Measurements from ENCODE around the gene ERF. TPM values are rescaled to one million over a fixed set of nuclear protein-coding genes. Genes with fewer than 3 reads are reported as not detected.

ERF gene
- total and polyA plus RNA-seq, 2 of the 4 experiments (the other 2 are of a cell fraction) = 5.2 to 32.4 TPM

DNA sequence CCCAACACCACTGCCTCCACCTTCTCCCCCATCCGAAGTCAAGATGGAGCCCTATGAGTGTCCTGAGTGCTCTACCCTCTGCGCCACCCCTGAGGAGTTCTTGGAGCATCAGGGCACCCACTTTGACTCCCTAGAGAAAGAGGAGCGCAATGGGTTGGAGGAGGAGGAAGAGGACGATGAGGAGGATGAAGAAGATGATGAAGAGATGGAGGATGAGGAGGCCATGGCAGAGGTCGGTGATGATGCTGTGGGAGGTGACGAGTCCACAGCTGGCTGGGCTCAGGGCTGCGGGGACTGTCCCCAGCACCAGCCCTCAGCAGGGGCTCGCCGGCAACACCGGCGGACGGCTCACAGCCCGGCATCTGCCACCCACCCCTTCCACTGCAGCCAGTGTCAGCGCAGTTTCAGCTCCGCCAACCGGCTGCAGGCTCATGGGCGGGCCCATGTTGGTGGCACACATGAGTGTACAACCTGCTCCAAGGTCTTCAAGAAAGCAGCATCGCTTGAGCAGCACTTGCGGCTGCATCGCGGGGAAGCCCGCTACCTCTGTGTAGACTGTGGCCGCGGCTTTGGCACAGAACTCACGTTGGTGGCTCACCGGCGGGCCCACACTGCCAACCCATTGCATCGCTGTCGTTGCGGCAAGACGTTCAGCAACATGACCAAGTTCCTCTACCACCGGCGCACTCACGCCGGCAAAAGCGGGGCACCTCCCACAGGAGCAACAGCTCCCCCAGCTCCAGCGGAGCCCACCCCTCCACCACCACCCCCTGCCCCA is 29.8 kb downstream of the ERF start:
- dilution Hi-C loops (cut with HindIII; ENCODE audit: low sequenced_read_pairs, unreplicated experiment) = no loop called here

More for the DNA sequence above, 29.8 kb downstream of the ERF start:
- H2AFZ ChIP-seq (replicated peaks; ENCODE audit: low read length, poor library complexity) = no peak overlapping the region
- peaks cover 14% of the 10 kb centered on the region for H3K9me1 ChIP-seq (ENCODE audit: insufficient read depth, low read length)
- no peak overlapping the region for H3K27ac ChIP-seq (ENCODE audit: insufficient read depth, low read length)
- H4K20me1 ChIP-seq (ENCODE audit: insufficient read depth, low read length) = peaks cover 62% of the 10 kb centered on the region
- no peak overlapping the region for H3K4me3 ChIP-seq (ENCODE audit: insufficient read depth, low read depth, low read length)
- H3K4ac ChIP-seq (ENCODE audit: low read depth, low read length) = no peak overlapping the region
- peaks cover 23 to 86% of the 10 kb centered on the region in 2 experiments for H3K79me1 ChIP-seq (ENCODE audit: low read depth in 1 of 2, low read length in 2 of 2)
- DNase-seq (no peak), ATAC-seq (ENCODE audit: low read depth) (no peak)
- H3K4me1 ChIP-seq (ENCODE audit: control insufficient read depth, insufficient read depth, low read length) = no peaks in the 10 kb centered on the region
- POLR2A ChIA-PET (ENCODE audit: unreplicated experiment) = no interaction called here
- no peak overlapping the region for H3K4me2 ChIP-seq (ENCODE audit: low read depth, low read length)
- no TSS peak for BruUV-seq (replicated peaks)
- H4K5ac ChIP-seq (ENCODE audit: low read depth, low read length) = no peak overlapping the region
- no peak overlapping the region for H3K9ac ChIP-seq (ENCODE audit: low read depth, low read length)
- intact Hi-C loops (cut with micrococcal nuclease) (no loop called here), in situ Hi-C loops (cut with MboI; ENCODE audit: low sequenced_read_pairs) (no loop called here)
- no peak overlapping the region for H2BK20ac ChIP-seq (ENCODE audit: low read depth, low read length)
- H2AK5ac ChIP-seq (ENCODE audit: low read depth, low read length) = no peak overlapping the region
- no peak for TF ChIP-seq NFE2L2 (IDR thresholded peaks at IDR 0.05; ENCODE audit: low read depth, low read length)
- TF ChIP-seq FOS (IDR thresholded peaks at IDR 0.05; ENCODE audit: low read depth, low read length) = no peak
- no peak for TF ChIP-seq CHD1 (IDR thresholded peaks at IDR 0.05; ENCODE audit: low read depth, low read length)
- TF ChIP-seq, protein P1, sequence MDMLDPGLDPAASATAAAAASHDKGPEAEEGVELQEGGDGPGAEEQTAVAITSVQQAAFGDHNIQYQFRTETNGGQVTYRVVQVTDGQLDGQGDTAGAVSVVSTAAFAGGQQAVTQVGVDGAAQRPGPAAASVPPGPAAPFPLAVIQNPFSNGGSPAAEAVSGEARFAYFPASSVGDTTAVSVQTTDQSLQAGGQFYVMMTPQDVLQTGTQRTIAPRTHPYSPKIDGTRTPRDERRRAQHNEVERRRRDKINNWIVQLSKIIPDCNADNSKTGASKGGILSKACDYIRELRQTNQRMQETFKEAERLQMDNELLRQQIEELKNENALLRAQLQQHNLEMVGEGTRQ (IDR thresholded peaks at IDR 0.05; ENCODE audit: low read depth, low read length) = no peak
- TF ChIP-seq BHLHE40 (IDR thresholded peaks at IDR 0.05; ENCODE audit: low read depth, low read length) = no peak
- TF ChIP-seq, protein P2, sequence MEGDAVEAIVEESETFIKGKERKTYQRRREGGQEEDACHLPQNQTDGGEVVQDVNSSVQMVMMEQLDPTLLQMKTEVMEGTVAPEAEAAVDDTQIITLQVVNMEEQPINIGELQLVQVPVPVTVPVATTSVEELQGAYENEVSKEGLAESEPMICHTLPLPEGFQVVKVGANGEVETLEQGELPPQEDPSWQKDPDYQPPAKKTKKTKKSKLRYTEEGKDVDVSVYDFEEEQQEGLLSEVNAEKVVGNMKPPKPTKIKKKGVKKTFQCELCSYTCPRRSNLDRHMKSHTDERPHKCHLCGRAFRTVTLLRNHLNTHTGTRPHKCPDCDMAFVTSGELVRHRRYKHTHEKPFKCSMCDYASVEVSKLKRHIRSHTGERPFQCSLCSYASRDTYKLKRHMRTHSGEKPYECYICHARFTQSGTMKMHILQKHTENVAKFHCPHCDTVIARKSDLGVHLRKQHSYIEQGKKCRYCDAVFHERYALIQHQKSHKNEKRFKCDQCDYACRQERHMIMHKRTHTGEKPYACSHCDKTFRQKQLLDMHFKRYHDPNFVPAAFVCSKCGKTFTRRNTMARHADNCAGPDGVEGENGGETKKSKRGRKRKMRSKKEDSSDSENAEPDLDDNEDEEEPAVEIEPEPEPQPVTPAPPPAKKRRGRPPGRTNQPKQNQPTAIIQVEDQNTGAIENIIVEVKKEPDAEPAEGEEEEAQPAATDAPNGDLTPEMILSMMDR (conservative IDR thresholded peaks at IDR 0.05; ENCODE audit: low read depth, low read length) = no peak
- TF ChIP-seq MXI1 (IDR thresholded peaks at IDR 0.05; ENCODE audit: borderline replicate concordance, low read depth, low read length) = no peak
- TF ChIP-seq RFX5 (IDR thresholded peaks at IDR 0.05; ENCODE audit: low read depth, low read length) = no peak
- TF ChIP-seq MAFK (IDR thresholded peaks at IDR 0.05; ENCODE audit: low read depth, low read length) = no peak
- no peak for TF ChIP-seq MAZ (IDR thresholded peaks at IDR 0.05; ENCODE audit: borderline replicate concordance, low read depth, low read length)
- no peak for TF ChIP-seq POLR2A (IDR thresholded peaks at IDR 0.05; ENCODE audit: low read depth, low read length)
- TF ChIP-seq SMC3 (IDR thresholded peaks at IDR 0.05; ENCODE audit: low read depth, low read length) = no peak
- TF ChIP-seq CEBPB (IDR thresholded peaks at IDR 0.05; ENCODE audit: low read depth, low read length) = no peak
- TF ChIP-seq RAD21 (IDR thresholded peaks at IDR 0.05; ENCODE audit: low read length) = no peak
- TF ChIP-seq, protein P3, sequence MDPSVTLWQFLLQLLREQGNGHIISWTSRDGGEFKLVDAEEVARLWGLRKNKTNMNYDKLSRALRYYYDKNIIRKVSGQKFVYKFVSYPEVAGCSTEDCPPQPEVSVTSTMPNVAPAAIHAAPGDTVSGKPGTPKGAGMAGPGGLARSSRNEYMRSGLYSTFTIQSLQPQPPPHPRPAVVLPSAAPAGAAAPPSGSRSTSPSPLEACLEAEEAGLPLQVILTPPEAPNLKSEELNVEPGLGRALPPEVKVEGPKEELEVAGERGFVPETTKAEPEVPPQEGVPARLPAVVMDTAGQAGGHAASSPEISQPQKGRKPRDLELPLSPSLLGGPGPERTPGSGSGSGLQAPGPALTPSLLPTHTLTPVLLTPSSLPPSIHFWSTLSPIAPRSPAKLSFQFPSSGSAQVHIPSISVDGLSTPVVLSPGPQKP (IDR thresholded peaks at IDR 0.05; ENCODE audit: borderline replicate concordance, low read depth, low read length) = no peak
- TF ChIP-seq RCOR1 (IDR thresholded peaks at IDR 0.05; ENCODE audit: insufficient replicate concordance, low read length) = no peak
- H2BK120ac ChIP-seq (ENCODE audit: low read depth, low read length) = no peak overlapping the region
- CTCF ChIA-PET = no interaction called here
- H3K23ac ChIP-seq (ENCODE audit: low read depth, low read length) = no peak overlapping the region
- no peaks in the 10 kb centered on the region for H3K27me3 ChIP-seq (ENCODE audit: control insufficient read depth, insufficient read depth, low read length)
- no peak overlapping the region for H2AK9ac ChIP-seq (replicated peaks; ENCODE audit: low read depth, low read length, poor library complexity)
- no peaks in the 10 kb centered on the region for H3K9me3 ChIP-seq (ENCODE audit: control insufficient read depth, insufficient read depth, low read length)
- no peak overlapping the region for H4K91ac ChIP-seq (ENCODE audit: insufficient read depth, low read depth, low read length)
- H3K36me3 ChIP-seq (ENCODE audit: control insufficient read depth, insufficient read depth, low read length) = peaks cover 53% of the 10 kb centered on the region
- H2BK15ac ChIP-seq (ENCODE audit: low read depth, low read length) = no peak overlapping the region
- H4K8ac ChIP-seq (ENCODE audit: low read depth in 2 of 2, low read length in 2 of 2) = no peak overlapping the region
- H3K18ac ChIP-seq (ENCODE audit: low read depth, low read length) = no peak overlapping the region
- 94 to 100% methylated on average over 2 to 28 of the region's 37 CpGs for WGBS, 2 experiments (ENCODE audit: extremely low coverage in 2 of 2, insufficient read length in 1 of 2)
- no peak overlapping the region for H3K56ac ChIP-seq (ENCODE audit: extremely low read depth, insufficient read depth, low read length)
- no peak overlapping the region for H2BK5ac ChIP-seq (ENCODE audit: low read depth, low read length, poor library complexity, severe bottlenecking)
- H3K14ac ChIP-seq (replicated peaks; ENCODE audit: low read depth, low read length) = no peak overlapping the region
